ENCODE results near the gene MECR. TPM values are rescaled to one million over a fixed set of nuclear protein-coding genes. Genes with fewer than 3 reads are reported as not detected.

The MECR gene
- total RNA-seq, 1 donor from 2014 or later, result 18.2 TPM

DNA sequence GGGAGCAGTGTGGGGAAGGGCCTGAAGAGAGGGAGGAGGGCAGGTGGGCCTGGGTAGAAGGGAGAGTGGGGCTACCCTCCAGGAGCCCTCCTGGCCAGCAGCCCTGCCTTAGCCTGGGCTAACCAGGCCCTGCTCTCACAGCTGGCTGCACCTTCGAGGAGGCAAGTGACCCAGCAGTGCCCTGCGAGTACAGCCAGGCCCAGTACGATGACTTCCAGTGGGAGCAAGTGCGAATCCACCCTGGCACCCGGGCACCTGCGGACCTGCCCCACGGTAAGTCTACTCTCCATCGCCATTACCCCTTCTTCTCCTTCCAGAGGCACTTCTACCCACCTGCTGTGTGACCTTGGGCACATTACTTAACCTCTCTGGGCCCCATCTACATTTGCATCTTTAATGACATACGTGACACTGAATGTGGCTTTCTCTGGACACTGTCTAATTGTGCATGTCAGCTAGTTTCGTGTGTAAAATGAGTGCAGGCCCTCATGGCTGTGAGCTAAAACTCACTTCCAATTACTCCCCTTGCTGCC lies 24.5 kb upstream of the MECR start:
- DNase-seq, result no peak

DNA sequence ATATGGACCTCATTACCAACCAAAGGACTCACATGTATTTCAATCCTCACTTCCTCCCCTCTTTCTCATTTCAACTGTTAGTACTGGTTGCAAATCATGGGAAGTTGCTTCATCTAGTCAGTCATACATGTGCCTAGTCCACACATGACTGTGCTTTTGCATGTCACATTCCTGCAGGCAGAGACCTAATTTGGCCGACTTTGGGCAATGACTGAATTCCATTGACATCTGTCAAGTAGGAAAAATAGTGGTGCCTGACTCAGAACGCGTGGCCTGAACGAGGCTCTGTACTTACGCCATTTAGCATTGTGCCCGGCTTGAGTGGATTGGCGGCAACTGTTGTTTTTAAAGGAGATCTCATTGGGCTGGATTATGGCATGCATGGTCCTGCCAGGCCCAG lies 23.6 kb upstream of the MECR start:
- no peak for DNase-seq

DNA sequence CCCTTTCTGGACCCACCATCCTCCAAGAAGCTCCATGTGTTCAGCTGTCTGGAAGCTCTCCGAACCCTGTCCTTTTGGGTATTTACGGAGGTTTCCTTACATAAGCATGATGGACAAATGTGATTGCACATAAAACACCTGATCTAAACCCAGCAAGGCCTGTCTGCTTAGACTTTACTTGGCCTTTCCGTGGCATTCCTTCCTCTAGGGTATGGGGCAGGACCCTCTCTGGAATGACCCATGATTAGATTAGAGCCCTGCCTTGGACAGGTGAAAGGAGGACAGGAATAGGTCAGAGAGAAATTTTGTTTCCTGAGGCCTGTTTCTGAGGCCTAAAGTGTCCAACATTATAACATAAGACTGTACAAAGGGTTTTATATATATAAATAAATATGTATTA lies 22.4 kb upstream of the MECR start:
- no peak for DNase-seq

GRCh38 chr1:29251164-29252124 lies 20.7 kb upstream of the MECR start:
- no peak for DNase-seq

DNA sequence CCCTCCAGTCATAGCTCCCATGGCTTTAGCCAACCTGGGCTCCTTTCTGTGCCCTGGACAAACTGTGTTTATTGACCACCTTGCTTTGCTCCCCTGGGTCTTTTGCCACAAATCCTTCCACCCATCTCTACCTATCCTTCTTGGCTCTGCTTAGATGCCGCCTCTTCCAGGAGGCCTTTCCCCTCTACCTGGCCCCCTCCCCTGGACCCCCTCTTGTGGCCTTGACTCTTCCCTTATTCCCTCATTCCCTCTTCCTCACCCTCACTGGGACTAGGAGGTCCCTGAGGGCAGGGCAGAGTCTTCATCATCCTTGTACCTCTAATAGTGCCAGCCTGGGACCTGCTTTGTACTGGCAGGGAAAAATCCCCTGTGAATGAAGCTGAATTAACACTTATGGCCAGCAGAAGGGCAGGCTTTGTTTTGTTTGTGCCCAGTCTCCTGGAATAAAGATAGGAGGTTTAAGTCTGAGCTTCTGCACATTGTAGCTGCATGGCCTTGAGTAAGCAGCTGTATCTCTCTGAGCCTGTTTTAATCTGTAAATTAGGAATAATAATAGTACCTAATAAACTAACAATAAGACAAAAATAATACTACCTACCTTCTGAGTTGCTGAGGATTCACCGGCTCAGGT lies 19.3 kb upstream of the MECR start:
- DNase-seq, result no peak

DNA sequence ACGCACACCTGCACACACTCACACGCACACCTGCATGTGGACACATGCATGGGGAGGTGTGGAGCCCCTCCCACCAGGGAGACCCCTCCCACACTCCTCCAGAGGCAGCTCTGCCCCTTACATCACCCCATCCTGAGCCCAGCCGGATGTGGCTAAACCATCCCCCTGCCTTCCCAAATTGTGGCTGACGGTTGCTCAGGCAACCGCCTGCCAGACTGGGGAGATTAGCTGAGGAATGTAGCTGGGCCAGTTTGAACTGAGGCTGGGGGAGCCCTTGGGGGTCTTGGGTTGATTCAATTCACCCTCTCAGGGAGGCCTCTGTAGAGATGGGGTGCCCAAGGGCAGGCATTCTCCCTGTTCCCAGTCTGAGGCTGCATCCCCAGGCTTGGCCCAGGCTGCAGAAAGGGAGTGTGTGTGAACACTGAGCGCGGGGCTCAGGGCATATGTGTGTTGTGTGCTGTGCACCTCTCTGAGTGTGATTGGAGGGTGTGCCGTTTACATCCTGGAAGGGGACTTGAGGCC lies 18.5 kb upstream of the MECR start:
- peak; percentile 61 for DNase-seq

DNA sequence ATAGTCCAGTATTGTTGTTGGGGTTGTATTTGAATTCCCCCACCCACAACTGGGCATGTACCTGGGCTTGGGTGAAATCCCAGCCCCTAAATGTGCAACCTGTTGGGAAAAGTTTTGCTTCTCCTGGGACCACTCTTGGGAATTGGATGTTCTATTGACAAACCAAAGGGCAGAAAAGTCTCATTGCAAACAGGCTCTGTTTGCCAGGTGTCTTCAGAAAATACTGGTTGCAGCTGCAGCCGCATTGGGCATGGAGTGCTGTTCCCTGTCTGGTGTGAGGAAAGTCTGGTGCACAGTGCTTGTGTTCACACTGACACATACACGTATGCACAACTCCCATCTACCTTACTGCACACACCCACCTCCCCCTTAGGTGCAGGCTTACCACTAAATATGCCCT lies 17.7 kb upstream of the MECR start:
- DNase-seq, result no peak

DNA sequence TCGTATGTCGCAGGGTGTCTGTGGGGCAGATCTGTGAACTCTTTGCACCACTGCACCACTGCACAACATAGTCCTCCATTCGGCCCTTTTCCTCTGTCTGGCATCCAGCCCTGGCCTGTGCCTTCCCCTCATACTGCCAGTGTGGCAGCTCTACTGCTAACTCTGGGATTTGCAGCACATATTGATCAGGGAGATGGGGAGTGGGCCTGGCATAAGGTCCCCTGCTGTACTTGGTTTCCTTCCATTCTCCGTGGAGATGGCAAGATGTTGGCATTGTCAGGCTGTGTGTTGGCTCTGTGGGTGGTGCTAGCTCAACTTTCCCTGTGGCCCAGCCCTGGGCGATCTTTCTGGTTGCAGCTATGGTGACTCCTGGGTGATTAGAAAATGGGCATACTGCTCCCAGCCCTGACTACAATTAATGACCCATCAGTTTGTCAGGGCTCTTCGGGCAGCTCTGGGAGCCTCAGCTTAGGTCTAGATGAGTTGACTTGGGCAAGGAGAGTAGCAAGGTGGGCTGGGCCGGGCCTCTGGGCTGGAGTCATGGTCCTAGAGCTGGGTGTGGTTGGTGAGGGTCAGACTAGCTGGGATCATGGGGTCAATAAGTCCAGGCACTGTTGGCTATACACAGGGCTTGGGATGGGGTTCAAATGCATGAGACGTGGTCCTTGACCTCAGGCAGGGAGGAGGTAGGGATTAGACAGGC lies 17.0 kb upstream of the MECR start:
- DNase-seq, result no peak

DNA sequence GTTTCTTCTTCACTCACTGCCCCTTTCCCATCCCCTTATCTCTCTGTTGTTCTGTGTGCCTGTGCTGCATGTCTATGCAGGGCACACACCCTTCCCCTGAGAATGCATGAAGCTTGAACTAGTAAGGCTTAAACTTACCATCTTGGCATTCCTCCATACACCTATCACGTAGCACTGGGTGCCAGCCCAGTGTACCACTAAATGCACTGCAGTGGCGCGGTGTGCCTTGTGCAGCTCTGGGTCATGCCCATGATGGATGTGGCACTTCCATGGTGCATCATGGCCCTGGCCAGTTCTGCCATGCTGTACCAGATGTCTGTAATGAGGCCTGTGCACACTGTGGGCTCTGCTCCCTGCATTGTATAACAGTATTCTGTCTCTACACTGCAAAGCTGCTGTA lies 16.3 kb upstream of the MECR start:
- no peak for DNase-seq

DNA sequence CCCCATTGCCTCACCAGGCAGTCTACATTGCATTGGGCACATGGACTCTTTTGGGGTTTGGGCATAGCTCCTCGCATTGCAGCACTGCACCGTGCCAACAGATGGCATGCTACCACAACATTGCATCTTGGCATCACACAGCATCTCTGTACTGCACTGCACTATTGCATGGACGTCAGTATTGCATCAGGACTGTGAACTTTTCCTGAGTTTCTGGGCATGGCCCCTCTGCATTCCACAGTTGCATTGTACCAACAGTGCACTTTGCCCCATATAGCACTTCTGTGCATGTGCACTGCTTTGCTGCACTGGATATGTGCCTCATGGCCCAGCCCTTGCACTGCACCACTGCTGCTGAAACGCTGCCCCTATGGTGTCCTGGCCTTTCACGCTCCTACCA lies 15.1 kb upstream of the MECR start:
- peak; percentile 66 for DNase-seq

GRCh38 chr1:29245261-29245660 lies 14.5 kb upstream of the MECR start:
- DNase-seq, result no peak

DNA sequence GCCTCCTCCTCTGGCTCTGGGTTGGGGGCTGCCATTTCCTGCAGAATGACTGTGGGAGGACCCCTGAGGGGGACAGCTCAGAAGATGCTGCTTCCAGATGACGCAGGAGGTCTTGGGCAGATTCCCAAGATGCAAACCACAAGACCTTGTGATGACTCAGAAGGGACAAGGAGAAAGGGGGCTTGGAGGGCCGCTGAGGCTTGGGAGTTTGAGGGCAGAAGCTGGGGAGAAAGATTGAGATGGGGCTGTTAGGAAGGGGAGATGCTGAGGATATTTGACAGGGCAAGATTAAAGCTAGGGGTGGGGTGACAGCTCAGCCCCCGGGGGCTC lies 13.1 kb upstream of the MECR start:
- DNase-seq, result no peak

DNA sequence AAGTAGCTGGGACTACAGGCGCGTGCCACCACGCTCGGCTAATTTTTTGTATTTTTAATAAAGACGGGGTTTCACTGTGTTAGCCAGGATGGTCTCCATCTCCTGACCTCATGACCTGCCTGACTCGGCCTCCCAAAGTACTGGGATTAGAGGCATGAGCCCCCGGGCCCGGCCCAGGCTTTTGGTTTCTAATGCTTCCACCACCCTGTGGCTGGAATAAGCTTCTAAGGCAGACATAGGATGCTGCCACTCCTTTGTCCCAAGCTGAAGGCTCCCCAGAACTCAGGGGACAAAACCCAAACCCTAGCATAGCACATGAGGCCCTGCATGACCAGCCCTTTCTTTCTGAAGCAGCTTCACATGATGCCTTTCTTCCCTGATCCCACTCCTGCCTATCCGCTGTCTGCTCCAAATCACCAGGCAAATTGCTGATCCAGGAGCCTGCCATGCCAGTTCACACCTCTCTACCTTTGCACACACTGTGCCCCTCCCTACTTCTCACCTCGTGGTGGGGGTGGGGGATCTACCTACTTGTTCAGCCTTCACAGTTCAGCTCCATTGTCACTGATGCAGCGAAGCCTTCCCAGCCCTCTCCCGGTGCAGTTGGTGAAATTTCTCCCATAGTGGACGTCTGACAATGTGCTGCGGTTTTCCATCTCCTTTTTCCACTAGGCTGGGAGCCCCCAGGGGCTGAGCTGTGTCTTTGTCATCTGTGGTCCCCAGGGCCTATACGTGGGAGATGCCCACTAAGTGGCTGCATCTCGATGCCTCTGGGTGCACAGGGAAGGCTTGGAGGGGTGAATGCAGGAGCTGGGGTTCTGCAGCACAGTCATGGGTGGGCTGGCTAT lies 12.5 kb upstream of the MECR start:
- DNase-seq, result no peak

DNA sequence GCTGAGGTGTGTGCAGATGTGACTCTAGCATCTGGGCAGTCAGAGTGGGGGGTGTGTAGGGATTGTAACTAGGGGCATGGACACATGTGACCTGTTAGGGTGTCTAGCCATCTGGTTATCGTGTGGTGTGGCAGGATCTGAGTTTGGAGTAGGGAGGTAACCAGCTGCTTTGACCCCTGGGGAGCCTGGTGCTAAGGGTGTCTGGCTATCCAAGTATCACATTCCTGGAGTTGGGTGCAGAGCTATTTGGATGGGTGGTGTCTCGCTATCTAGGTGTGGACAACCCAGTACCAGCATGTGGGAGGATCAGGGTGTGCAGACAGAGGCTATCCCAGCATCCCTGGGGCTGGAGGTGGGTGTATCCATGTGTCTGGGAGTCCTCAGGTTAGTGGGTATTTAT lies 10.3 kb upstream of the MECR start:
- DNase-seq, result no peak

- DNase-seq, result peak; percentile 63
Measured at GRCh38 chr1:29240400-29240837, 9.7 kb upstream of the MECR start.

DNA sequence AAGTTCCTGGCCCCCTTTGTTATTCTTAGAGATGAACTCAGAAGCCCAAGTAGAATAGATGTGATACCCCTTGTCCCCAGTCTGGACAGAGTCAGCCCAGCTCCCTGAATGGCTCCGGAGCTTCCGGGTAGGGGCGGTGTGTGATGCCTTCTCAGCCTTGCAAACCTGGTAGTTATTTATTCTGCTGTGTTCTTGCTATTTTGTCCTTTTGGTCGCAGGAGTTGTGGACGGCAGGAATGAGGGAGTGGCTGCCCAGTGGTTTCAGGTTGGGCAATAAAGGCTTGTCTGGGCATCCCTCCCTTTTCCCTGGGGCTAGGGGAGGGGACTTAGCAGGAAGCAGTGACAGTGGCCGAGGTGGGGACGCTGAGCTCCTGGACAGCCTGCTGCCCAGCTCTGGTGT lies 8.4 kb upstream of the MECR start:
- no peak for DNase-seq

GRCh38 chr1:29238620-29239002 lies 7.9 kb upstream of the MECR start:
- no peak for DNase-seq

GRCh38 chr1:29237852-29238619 lies 7.3 kb upstream of the MECR start:
- DNase-seq, result peak; percentile 44

GRCh38 chr1:29237129-29237821 lies 6.5 kb upstream of the MECR start:
- DNase-seq, result peak; percentile 63

DNA sequence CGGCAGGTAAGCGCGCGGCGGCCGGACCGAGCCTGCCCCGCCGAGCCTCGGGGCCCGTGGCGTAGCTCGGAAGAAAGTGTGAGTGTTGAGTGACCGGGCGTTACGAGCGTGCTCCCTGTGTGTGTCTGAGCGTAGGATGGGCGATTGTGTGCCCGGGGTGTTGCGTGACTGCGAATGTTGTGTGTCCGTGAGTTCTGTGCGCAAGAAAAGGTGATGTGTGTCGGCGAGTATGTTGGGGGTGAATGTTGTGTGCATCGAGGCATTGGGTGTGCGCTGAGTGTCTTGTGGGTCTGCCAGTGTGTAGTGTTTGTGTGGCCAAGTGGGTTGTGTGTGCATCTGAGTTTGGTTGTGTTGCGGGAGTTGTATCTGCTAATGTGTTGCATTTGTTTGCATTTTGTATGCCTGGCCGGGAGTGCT lies 6.0 kb upstream of the MECR start:
- DNase-seq, result no peak

All from tongue (tissue), 2 donors.